ENCODE data around the gene PKMYT1.

DNA sequence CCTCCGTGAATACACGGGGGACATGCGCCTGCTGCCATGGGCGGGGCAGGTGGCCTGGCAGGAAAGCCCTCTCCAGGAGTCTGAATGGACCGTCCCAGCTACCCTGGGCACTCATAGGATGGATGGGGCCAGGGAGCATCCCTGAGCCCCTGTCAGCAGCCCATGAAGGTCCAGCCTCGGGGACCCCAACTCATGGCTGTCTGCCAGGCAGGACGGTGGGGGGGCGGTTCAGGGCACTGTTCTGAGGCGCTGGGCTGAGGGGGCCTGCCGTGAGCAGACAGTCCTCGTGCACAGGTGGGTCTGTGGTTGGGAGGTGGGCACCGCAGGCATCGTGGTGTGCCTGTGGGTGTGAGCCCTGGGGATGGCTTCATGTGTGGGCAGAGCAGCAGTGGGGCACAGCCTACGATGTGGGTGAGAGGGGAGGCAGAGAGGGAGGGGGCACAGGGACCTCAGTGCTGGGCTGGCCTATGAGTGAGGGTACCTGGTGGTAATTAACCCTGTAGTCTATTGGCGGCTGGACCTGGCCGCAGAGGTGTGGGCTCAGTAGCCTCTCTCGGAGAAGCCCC is 6.5 kb upstream of the PKMYT1 start:
- TF ChIP-seq, protein P1, sequence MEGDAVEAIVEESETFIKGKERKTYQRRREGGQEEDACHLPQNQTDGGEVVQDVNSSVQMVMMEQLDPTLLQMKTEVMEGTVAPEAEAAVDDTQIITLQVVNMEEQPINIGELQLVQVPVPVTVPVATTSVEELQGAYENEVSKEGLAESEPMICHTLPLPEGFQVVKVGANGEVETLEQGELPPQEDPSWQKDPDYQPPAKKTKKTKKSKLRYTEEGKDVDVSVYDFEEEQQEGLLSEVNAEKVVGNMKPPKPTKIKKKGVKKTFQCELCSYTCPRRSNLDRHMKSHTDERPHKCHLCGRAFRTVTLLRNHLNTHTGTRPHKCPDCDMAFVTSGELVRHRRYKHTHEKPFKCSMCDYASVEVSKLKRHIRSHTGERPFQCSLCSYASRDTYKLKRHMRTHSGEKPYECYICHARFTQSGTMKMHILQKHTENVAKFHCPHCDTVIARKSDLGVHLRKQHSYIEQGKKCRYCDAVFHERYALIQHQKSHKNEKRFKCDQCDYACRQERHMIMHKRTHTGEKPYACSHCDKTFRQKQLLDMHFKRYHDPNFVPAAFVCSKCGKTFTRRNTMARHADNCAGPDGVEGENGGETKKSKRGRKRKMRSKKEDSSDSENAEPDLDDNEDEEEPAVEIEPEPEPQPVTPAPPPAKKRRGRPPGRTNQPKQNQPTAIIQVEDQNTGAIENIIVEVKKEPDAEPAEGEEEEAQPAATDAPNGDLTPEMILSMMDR (IDR thresholded peaks at IDR 0.05; ENCODE audit: low read depth, low read length, poor library complexity, severe bottlenecking): no peak
- no peak for TF ChIP-seq EZH2phosphoT487 (IDR thresholded peaks at IDR 0.05; ENCODE audit: borderline replicate concordance, low read length)

Measured in DOHH2 (cell line).